ENCODE results near the gene PNKD. TPM values are rescaled to one million over a fixed set of nuclear protein-coding genes. Genes with fewer than 3 reads are reported as not detected.

The PNKD gene
- total RNA-seq, 1 donor from 2014 or later = 58.4 TPM

DNA sequence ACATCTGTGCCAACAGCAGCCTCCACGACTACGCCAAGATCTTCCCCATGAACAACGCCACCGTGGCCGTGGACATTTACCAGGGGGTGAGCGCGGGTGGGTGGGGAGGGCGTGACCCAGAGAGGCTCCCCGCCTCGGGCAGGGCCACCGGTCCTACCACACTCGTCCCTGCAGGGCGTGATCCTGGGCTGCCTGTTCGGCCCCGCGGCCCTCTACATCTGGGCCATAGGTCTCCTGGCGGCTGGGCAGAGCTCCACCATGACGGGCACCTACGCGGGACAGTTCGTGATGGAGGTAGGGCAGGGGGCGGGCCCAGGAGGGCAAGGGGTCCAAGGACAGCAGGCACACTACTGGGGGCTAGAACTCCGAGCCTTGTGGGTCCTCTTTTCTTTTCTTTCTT, 120.9 kb downstream of the PNKD start:
- no peaks in the 10 kb centered on the region for H3K36me3 Mint-ChIP-seq
- H3K9me3 Mint-ChIP-seq = peaks cover 4% of the 10 kb centered on the region
- TF ChIP-seq, protein P1, sequence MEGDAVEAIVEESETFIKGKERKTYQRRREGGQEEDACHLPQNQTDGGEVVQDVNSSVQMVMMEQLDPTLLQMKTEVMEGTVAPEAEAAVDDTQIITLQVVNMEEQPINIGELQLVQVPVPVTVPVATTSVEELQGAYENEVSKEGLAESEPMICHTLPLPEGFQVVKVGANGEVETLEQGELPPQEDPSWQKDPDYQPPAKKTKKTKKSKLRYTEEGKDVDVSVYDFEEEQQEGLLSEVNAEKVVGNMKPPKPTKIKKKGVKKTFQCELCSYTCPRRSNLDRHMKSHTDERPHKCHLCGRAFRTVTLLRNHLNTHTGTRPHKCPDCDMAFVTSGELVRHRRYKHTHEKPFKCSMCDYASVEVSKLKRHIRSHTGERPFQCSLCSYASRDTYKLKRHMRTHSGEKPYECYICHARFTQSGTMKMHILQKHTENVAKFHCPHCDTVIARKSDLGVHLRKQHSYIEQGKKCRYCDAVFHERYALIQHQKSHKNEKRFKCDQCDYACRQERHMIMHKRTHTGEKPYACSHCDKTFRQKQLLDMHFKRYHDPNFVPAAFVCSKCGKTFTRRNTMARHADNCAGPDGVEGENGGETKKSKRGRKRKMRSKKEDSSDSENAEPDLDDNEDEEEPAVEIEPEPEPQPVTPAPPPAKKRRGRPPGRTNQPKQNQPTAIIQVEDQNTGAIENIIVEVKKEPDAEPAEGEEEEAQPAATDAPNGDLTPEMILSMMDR (conservative IDR thresholded peaks at IDR 0.05) = no peak
- H3K4me1 Mint-ChIP-seq (ENCODE audit: unreplicated experiment) = peaks cover 15% of the 10 kb centered on the region
- H3K27ac Mint-ChIP-seq = no peak overlapping the region
- DNase-seq (ENCODE audit: extremely low spot score, unreplicated experiment) = no peak
- peaks cover 6% of the 10 kb centered on the region for H3K27me3 Mint-ChIP-seq
- H3K4me3 Mint-ChIP-seq = no peak overlapping the region

DNA sequence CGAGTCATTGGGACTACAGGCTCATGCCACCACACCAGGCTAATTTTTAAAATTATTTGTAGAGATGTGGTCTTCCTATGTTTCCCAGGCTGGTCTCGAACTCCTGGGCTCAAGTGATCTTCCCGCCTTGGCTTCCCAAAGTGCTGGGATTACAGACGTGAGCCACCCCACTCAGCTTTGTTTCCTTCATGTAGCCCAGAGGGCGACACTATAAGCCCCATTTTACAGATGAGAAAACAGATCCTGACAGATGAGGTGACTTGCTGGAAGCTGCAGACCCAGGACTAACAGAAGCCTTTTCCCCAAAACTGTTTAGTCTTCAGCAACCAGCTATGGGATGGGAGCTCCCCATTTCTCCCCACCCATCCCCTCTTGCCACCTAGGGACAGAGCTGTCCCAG, 122.1 kb downstream of the PNKD start:
- H3K27me3 Mint-ChIP-seq = peaks cover 12% of the 10 kb centered on the region
- DNase-seq (ENCODE audit: extremely low spot score, unreplicated experiment) = no peak
- TF ChIP-seq, protein P1 (conservative IDR thresholded peaks at IDR 0.05) = no peak
- H3K36me3 Mint-ChIP-seq = no peaks in the 10 kb centered on the region
- H3K27ac Mint-ChIP-seq = no peak overlapping the region
- peaks cover 13% of the 10 kb centered on the region for H3K4me1 Mint-ChIP-seq (ENCODE audit: unreplicated experiment)
- H3K9me3 Mint-ChIP-seq = no peaks in the 10 kb centered on the region
- H3K4me3 Mint-ChIP-seq = no peak overlapping the region

DNA sequence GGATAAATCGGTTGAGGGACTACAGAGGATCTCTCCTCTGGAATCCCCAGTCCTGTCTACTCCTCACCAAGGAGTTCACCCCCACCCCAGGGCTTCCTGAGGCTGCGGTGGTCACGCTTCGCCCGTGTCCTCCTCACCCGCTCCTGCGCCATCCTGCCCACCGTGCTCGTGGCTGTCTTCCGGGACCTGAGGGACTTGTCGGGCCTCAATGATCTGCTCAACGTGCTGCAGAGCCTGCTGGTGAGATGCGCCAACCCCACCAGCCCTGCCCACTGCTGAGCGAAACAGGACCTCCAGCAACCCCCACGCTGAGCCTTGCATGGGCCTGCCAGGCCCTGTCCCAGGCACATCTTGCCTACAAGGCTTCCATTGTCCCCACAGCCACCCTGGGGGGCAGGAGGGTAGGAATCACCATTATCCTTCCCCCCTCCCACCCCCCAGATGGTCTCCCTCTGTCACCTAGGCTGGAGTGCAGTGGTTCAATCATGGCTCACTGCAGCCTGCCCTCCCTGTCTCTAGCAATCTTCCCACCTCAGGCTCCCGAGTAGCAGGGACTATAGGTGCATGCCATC, 122.7 kb downstream of the PNKD start:
- no peak overlapping the region for H3K27ac Mint-ChIP-seq
- peaks cover 17% of the 10 kb centered on the region for H3K4me1 Mint-ChIP-seq (ENCODE audit: unreplicated experiment)
- no peaks in the 10 kb centered on the region for H3K9me3 Mint-ChIP-seq
- H3K4me3 Mint-ChIP-seq = no peak overlapping the region
- DNase-seq (ENCODE audit: extremely low spot score, unreplicated experiment) = no peak
- no peaks in the 10 kb centered on the region for H3K36me3 Mint-ChIP-seq
- H3K27me3 Mint-ChIP-seq = peaks cover 17% of the 10 kb centered on the region
- TF ChIP-seq, protein P1 (conservative IDR thresholded peaks at IDR 0.05) = no peak

DNA sequence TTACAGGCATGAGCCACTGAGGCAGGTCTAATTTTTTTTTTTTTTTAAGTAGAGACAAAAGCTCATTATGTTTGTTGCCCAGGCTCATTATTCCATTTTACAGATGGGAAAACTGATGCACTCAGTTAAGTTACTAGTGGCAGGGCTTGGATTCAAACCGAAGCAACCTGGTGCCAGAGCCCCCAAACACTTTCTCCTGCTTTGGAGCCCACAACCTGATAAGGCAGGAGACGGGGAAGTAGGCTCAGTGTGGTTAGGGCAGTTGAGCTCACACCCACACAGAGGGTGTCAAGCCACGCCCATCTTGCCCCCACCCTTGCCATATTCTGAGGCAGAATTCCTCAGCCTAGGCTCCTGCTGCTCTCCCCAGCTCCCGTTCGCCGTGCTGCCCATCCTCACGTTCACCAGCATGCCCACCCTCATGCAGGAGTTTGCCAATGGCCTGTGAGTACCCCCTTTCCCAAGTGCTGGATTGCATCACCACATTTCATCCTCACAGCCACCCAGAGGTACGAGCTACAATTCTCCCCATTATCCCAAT, 123.5 kb downstream of the PNKD start:
- Mint-ChIP-seq H3K27me3 (peaks cover 18% of the 10 kb centered on the region), H3K4me1 (ENCODE audit: unreplicated experiment) (peaks cover 17% of the 10 kb centered on the region), H3K4me3 (peak overlapping the region; percentile 20), H3K36me3 (no peaks in the 10 kb centered on the region), H3K9me3 (no peaks in the 10 kb centered on the region), H3K27ac (peak overlapping the region; percentile 26)
- no peak for DNase-seq (ENCODE audit: extremely low spot score, unreplicated experiment)
- TF ChIP-seq, protein P1 (conservative IDR thresholded peaks at IDR 0.05) = no peak

DNA sequence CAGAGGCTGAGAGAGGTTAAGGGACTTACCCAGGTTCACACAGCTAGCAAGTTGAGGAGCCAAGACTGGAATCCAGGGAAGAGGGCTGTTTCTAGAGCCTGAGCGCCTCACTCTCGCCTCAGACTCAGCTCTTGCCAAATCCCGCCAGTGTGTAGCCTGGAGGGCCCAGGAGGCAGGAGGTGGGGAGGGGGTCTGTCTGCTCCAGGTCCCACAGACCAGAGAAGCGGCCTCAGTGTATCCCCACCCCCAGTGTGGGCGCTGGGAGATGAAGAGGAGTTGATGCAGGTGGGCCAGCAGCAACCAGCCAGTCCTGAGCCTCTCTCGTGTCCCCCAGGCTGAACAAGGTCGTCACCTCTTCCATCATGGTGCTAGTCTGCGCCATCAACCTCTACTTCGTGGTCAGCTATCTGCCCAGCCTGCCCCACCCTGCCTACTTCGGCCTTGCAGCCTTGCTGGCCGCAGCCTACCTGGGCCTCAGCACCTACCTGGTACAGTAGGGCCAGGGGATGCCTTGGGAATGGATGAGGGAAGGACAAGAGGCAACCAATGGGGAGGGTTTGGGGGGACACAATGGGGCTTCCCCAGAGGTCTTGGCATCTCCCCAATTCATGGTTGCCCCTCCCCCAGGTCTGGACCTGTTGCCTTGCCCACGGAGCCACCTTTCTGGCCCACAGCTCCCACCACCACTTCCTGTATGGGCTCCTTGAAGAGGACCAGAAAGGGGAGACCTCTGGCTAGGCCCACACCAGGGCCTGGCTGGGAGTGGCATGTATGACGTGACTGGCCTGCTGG, 124.2 kb downstream of the PNKD start:
- peaks cover 17% of the 10 kb centered on the region for H3K4me1 Mint-ChIP-seq (ENCODE audit: unreplicated experiment)
- peak overlapping the region; percentile 26 for H3K27ac Mint-ChIP-seq
- no peak for DNase-seq (ENCODE audit: extremely low spot score, unreplicated experiment)
- H3K9me3 Mint-ChIP-seq = no peaks in the 10 kb centered on the region
- H3K36me3 Mint-ChIP-seq = no peaks in the 10 kb centered on the region
- H3K27me3 Mint-ChIP-seq = peaks cover 18% of the 10 kb centered on the region
- peak overlapping the region; percentile 20 for H3K4me3 Mint-ChIP-seq
- TF ChIP-seq, protein P1 (conservative IDR thresholded peaks at IDR 0.05) = no peak

Measured in type B pancreatic cell (in vitro differentiated cells).